A549 (cell line): ENCODE measurements around the gene TJP3. TPM values are rescaled to one million over a fixed set of nuclear protein-coding genes. Genes with fewer than 3 reads are reported as not detected.

ENCODE experiments used
- ATAC-seq, 2 experiments: fragments of 200-7000 bp in 1 of 2; fragments of >200 bp in 1 of 2; cut with Nextera tagmentation in 1 of 2; cut with Tn5 transposase in 1 of 2; 3 replicates each; pipeline versions ENCODE4 v1.8.0 to v1.9.1; 2018 to 2020; ENCODE audit warnings: mild to moderate bottlenecking in 1 of 2, moderate library complexity in 1 of 2
- CTCF ChIA-PET: fragments of 300-600 bp; sonication (Branson Sonifier 250); formaldehyde crosslinking; extraction: SDS; loops from one replicate; lab custom pipeline; 2021; ENCODE audit warnings: antibody characterized with exemption, inconsistent platforms; lab: Yijun Ruan, JAX
- POLR2A ChIA-PET: fragments of 350-600 bp; formaldehyde crosslinking; extraction: SDS; loops from one replicate; lab custom pipeline; 2021; ENCODE audit warnings: antibody characterized with exemption, inconsistent platforms; lab: Yijun Ruan, JAX
- DNase-seq, 2 experiments: peaks; one replicate each; pipeline versions ENCODE4 v3.0.0 to v3.0.0-alpha.2; 2011 to 2016; ENCODE audit warnings: low read depth in 1 of 2, low spot score in 1 of 2
- FAIRE-seq: peaks from 2 replicates; lab custom pipeline; 2011; peaks lifted over from hg19 to GRCh38; lab: Jason Lieb, UNC
- H3K27ac ChIP-seq, 2 experiments: fragments of >200 bp; sonication (Bioruptor Twin); formaldehyde crosslinking; 3 replicates each; pipeline ENCODE4 v1.5.1; 2016 to 2017
- H3K4me1 ChIP-seq: fragments of >200 bp; sonication (Bioruptor Twin); formaldehyde crosslinking; 3 replicates; pipeline ENCODE4 v1.6.1; 2016
- H3K4me2 ChIP-seq: fragments of >200 bp; sonication (Bioruptor Twin); formaldehyde crosslinking; 3 replicates; pipeline ENCODE4 v1.6.1; 2016
- H3K4me3 ChIP-seq: fragments of >200 bp; sonication (Bioruptor Twin); formaldehyde crosslinking; 3 replicates; pipeline ENCODE4 v1.5.1; 2016
- H3K9me3 ChIP-seq: fragments of >200 bp; sonication (Bioruptor Twin); formaldehyde crosslinking; 3 replicates; pipeline ENCODE4 v1.6.1; 2016
- BHLHE40 ChIP-seq: IDR thresholded peaks from 2 replicates; pipeline ENCODE4 v1.6.1; 2012; ENCODE audit warnings: low read depth, low read length, inconsistent platforms
- EHMT2 ChIP-seq: fragments of 200-600 bp; sonication (generic); IDR thresholded peaks from 2 replicates; pipeline ENCODE4 v1.6.1; 2016; ENCODE audit warnings: antibody characterized with exemption, low read depth, mild to moderate bottlenecking, moderate library complexity
- EP300 ChIP-seq, 2 experiments: fragments of >200 bp; sonication (Bioruptor Twin); formaldehyde crosslinking; IDR thresholded peaks; 2 replicates in 1 of 2; 3 replicates in 1 of 2; pipeline ENCODE4 v1.6.1; 2016 to 2017
- ESRRA ChIP-seq: fragments of 150-350 bp; IDR thresholded peaks from 2 replicates; pipeline ENCODE4 v1.6.1; 2014; ENCODE audit warnings: mild to moderate bottlenecking, low read length, borderline replicate concordance
- FOSL2 ChIP-seq, 2 experiments: fragments of 450-650 bp in 1 of 2; fragments of >200 bp in 1 of 2; sonication (Bioruptor Twin) in 1 of 2; formaldehyde crosslinking; IDR thresholded peaks; 2 replicates each; pipeline versions ENCODE4 v1.5.0 to v1.6.1; 2016 to 2020; ENCODE audit warnings: mild to moderate bottlenecking in 1 of 2, moderate library complexity in 1 of 2
- FOXS1 ChIP-seq: fragments of 250-450 bp; sonication (Bioruptor Pico); IDR thresholded peaks from 2 replicates; pipeline ENCODE4 v1.5.0; 2020; ENCODE audit warnings: mild to moderate bottlenecking, moderate library complexity
- HOXB5 ChIP-seq: fragments of 250-450 bp; sonication (Bioruptor Pico); IDR thresholded peaks from 2 replicates; pipeline ENCODE4 v1.5.0; 2020; ENCODE audit warnings: mild to moderate bottlenecking, moderate library complexity
- JUN ChIP-seq, 2 experiments: fragments of >200 bp; sonication (Bioruptor Twin); formaldehyde crosslinking; IDR thresholded peaks; 2 replicates in 1 of 2; 3 replicates in 1 of 2; pipeline ENCODE4 v1.6.1; 2016 to 2017
- JUNB ChIP-seq: fragments of >200 bp; sonication (Bioruptor Twin); formaldehyde crosslinking; IDR thresholded peaks from 2 replicates; pipeline ENCODE4 v1.6.1; 2016
- KDM1A ChIP-seq: fragments of 200-600 bp; sonication (generic); IDR thresholded peaks from 2 replicates; pipeline ENCODE4 v1.6.1; 2016; ENCODE audit warnings: low read depth, mild to moderate bottlenecking
- MAZ ChIP-seq: fragments of 150-350 bp; IDR thresholded peaks from 2 replicates; pipeline ENCODE4 v1.6.1; 2014; ENCODE audit warnings: antibody characterized with exemption, low read depth, low read length, borderline replicate concordance
- NFE2L2 ChIP-seq: fragments of 150-350 bp; conservative IDR thresholded peaks from 2 replicates; pipeline ENCODE4 v1.6.1; 2014; ENCODE audit warnings: low read length
- POLR2A ChIP-seq: IDR thresholded peaks from 2 replicates; pipeline ENCODE4 v1.6.1; 2012; ENCODE audit warnings: mild to moderate bottlenecking, low read length
- POLR2AphosphoS2 ChIP-seq: conservative IDR thresholded peaks from 2 replicates; pipeline ENCODE4 v1.6.1; 2012; ENCODE audit warnings: low read length, improper control_type of control experiment, inconsistent platforms
- RAD21 ChIP-seq, 2 experiments: fragments of >200 bp in 1 of 2; sonication (Bioruptor Twin) in 1 of 2; formaldehyde crosslinking in 1 of 2; IDR thresholded peaks in 1 of 2; conservative IDR thresholded peaks in 1 of 2; 2 replicates in 1 of 2; 3 replicates in 1 of 2; pipeline ENCODE4 v1.6.1; 2012 to 2018; ENCODE audit warnings: inconsistent platforms in 1 of 2
- RFX5 ChIP-seq: fragments of 450-650 bp; IDR thresholded peaks from 2 replicates; pipeline ENCODE4 v1.7.1; 2014; ENCODE audit warnings: antibody characterized with exemption, mild to moderate bottlenecking, moderate library complexity
- SREBF2 ChIP-seq: fragments of 450-650 bp; IDR thresholded peaks from 2 replicates; pipeline ENCODE4 v1.6.1; 2014; ENCODE audit warnings: mild to moderate bottlenecking, moderate library complexity
- TP53 ChIP-seq: fragments of 250-450 bp; sonication (Bioruptor Pico); IDR thresholded peaks from 2 replicates; pipeline ENCODE4 v1.5.0; 2021; ENCODE audit warnings: mild to moderate bottlenecking, moderate library complexity
- ZC3H11A ChIP-seq: fragments of 450-650 bp; IDR thresholded peaks from 2 replicates; pipeline ENCODE4 v1.6.1; 2014; ENCODE audit warnings: antibody characterized with exemption, mild to moderate bottlenecking
- ZFP36 ChIP-seq: fragments of 450-650 bp; IDR thresholded peaks from 2 replicates; pipeline ENCODE4 v1.6.1; 2014; ENCODE audit warnings: borderline replicate concordance; ENCODE audit not compliant: partially characterized antibody
- ZSCAN20 ChIP-seq: fragments of 250-450 bp; sonication (Bioruptor Pico); IDR thresholded peaks from 2 replicates; pipeline ENCODE4 v1.8.0; 2022; ENCODE audit warnings: mild to moderate bottlenecking, moderate library complexity
- WGBS: methylation state at CpG from one replicate; pipeline ENCODE4 v1.1.6; 2017; ENCODE audit errors: missing lambda C conversion rate; 5-methylcytosine and 5-hydroxymethylcytosine counted together
- polyA plus RNA-seq, 4 experiments: library from polyadenylated mRNA; depleted of rRNA in 3 of 4; stranded (reverse); fragments of >200 nt; fragmentation: RNase III in 1 of 4; extraction: RNeasy Plus Mini Kit Qiagen cat#74134 plus additional on column Dnase treatment in 1 of 4; gene quantifications; 2 replicates in 3 of 4; 3 replicates in 1 of 4; pipeline ENCODE4 v1.2.3, GENCODE V29; 2011 to 2017
- TF ChIP-seq, protein P1 (sequence below): fragments of 250-450 bp; sonication (Bioruptor Pico); IDR thresholded peaks from 2 replicates; pipeline ENCODE4 v1.5.0; 2021; ENCODE audit warnings: mild to moderate bottlenecking, moderate library complexity, borderline replicate concordance
- TF ChIP-seq, protein P2 (sequence below): IDR thresholded peaks from 2 replicates; pipeline ENCODE4 v1.6.1; 2012

Gene TJP3
- polyA plus RNA-seq, 2 of the 4 experiments (the other 2 are of a cell fraction): 1.5 to 2.3 TPM

DNA sequence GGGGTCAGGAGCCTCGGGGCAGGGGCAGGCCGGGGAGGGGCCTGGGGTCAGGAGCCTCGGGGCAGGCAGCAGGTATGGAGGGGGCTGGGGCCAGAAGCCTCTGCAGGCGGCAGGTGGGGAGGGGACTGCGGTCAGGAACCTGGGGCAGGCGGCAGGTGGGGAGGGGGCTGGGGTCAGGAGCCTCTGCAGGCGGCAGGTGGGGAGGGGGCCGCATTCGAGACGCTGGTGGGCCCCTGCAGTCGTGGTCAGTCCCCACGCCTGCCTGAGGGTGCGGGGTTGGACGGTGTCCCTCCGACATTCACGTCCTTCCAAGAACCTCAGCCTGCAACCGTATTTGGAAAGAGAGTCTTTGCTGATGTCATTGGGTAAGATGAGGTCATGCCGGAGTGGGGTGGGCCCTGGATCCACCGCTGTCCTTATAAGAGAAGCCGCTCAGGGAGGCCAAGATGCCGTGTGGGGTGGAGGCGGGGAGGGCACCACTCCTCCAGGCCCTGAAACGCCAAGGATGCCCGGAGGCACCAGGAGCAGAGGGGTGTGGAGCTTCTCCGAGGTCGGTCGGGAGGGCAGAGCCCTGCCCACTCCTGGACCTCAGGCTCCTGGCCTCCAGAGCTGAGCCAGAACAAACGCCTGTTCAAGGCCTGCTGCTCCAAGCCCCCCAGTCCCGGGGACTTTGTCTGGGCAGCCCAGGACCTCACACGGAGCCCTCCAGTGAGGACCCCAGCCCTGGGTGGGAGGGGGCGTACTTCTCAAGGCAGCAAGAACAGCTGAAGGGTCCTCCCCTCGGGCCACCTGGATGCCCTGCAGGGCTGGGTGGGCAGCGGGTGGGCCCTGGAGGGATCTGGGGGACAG lies 38.0 kb upstream of the TJP3 start:
- ATAC-seq (peak; percentile 26 to 66; a peak in 4 of 6 replicates), FAIRE-seq (no peak)
- WGBS: 57% methylated on average over 8 of the region's 33 CpGs

DNA sequence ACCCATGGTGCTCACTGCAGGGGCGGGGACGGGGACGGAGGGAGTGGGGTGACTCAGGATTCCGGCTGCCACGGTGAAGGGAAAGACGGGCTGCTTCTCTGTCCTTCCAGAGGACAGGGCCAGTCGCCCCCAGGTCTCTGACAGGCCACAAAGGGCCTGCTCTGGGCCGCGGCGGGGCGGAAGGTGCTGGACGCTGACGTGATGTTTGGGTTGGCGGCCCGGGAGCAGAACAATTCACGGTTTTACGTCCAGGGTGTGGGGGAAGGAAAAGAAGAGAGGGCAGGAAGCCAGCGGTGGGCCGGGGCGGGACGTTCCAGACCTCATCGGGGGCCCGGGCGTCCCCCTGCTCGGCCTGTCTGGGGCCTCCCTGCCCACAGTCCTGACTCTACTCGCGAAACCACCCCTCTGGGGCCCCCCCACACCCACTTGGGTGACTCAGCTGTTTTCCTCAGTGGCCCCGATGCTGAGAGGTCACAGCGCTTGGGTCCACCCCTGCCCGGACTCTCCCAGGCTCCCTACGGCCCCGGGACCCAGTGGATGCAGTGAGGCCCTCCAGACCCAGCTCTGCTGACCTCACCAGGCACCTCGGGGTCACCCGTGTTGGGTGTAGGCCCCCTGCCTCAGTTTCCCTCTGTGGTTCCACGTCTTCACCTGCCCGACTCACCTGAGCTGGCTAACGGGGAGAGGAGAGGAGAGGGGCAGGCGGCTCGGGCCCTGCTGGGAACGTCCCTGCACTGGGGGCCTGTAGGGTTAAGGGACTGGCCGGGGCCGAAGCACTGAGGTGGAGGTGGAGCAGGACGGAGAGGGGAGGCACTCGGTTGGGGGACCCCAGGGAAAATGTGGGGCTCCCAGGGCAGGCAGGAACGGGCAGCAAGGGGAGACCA lies 37.1 kb upstream of the TJP3 start:
- DNase-seq: no peak
- CTCF ChIA-PET: interaction anchor here (0.8 kb wide), 1 partner anchor 35 kb away, joined by 3 read pairs; no protein-coding TSS in a partner anchor
- FAIRE-seq: no peak
- Histone ChIP-seq H3K4me2 (peak overlapping the region; percentile 33; the same call in 2 of the 3 replicates), H3K4me1 (peaks cover 19% of the 10 kb centered on the region), H3K9me3 (no peaks in the 10 kb centered on the region), H3K4me3 (no peak overlapping the region), H3K27ac (peak overlapping the region; percentile 44 to 75; a peak in 5 of 6 replicates)
- POLR2A ChIA-PET: no interaction called here
- TF ChIP-seq JUNB (no peak), MAZ (no peak), POLR2AphosphoS2 (no peak), JUN (IDR thresholded peaks at IDR 0.05) (no peak), NFE2L2 (0 out of 2 replicates have a peak, but pooled peaks have one; percentile 22), FOSL2 (IDR thresholded peaks at IDR 0.05) (no peak), FOSL2 (CRISPR knock-in tag; IDR thresholded peaks at IDR 0.05) (no peak), ZFP36 (no peak)
- peak in 1 of 2 experiments; percentile 30; a peak in 3 of 6 replicates for ATAC-seq
- 75% methylated on average over 30 of the region's 45 CpGs for WGBS

More for the DNA sequence above, 38.0 kb upstream of the TJP3 start:
- Histone ChIP-seq H3K4me3 (no peak overlapping the region), H3K27ac (peak overlapping the region; percentile 44 to 75; a peak in 5 of 6 replicates)
- CTCF ChIA-PET: interaction anchor here (0.6 to 0.8 kb wide), 2 partner anchors 20 to 35 kb away, joined by 3 to 4 read pairs; no protein-coding TSS in a partner anchor
- POLR2A ChIA-PET: no interaction called here
- TF ChIP-seq EHMT2 (no peak), RFX5 (no peak), SREBF2 (no peak), BHLHE40 (no peak)
- TF ChIP-seq, all 56 proteins: peak for 0
- DNase-seq: peak in 1 of 2 experiments; percentile 77
- no peaks in the 10 kb centered on the region for H3K9me3 ChIP-seq
- peaks cover 19% of the 10 kb centered on the region for H3K4me1 ChIP-seq
- peak overlapping the region; percentile 33 for H3K4me2 ChIP-seq

DNA sequence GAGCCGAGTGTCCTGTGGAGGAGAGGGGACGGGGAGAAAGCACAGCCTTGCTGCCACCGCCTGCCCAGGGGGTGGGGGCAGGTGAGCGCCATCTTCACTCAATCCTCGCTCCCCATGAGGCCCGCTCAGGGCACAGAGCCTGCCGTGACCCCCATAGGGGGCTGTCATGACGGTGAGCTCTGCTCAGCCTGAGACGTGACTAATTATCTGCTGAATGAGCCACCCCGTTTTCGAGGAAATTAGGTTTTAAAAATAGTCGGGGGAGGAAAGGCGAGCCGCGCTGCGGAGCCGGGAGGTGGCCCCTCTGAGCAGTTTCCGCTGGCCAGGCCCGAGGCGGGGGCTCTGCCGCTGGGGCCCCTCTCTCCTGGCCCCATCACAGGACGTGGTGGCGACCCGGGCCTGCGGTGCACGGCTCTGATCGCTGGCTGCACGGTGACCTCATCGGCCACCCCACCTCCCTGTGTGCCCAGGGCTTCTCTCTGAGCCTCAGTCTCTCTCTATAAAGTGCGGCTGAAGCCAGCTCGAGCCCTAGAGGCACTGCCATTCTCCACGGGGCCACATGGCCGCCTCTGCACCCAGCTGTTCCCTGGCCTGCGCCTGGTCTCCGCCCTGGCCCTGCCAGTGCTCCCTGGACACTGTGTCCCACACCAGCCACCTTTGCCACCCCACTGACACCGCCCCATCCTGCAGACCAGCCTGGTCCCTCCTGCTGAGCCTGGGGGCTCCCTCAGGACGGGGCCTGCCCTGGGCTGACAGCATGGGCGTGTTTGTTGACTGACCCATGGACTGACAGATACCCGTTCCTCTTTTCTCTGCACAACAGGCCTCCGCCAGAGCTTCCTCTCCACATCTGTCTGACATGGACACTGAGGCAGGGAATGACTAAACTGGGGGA lies 36.3 kb upstream of the TJP3 start:
- no peaks in the 10 kb centered on the region for H3K9me3 ChIP-seq
- ATAC-seq (no peak), DNase-seq (no peak), FAIRE-seq (no peak)
- peak overlapping the region in 1 of 2 experiments; percentile 75; a peak in 1 of 6 replicates for H3K27ac ChIP-seq
- TF ChIP-seq ESRRA (no peak), RAD21 (conservative IDR thresholded peaks at IDR 0.05 in 1 of 2, IDR thresholded peaks at IDR 0.05 in 1 of 2) (no peak), HOXB5 (CRISPR knock-in tag) (no peak), ZC3H11A (no peak), FOXS1 (CRISPR knock-in tag) (no peak), EHMT2 (no peak), MAZ (no peak), ZSCAN20 (CRISPR knock-in tag) (no peak), POLR2A (no peak), KDM1A (no peak), EP300 (IDR thresholded peaks at IDR 0.05) (no peak), ZFP36 (no peak), TP53 (CRISPR knock-in tag) (no peak), POLR2AphosphoS2 (no peak)
- TF ChIP-seq, protein P1, sequence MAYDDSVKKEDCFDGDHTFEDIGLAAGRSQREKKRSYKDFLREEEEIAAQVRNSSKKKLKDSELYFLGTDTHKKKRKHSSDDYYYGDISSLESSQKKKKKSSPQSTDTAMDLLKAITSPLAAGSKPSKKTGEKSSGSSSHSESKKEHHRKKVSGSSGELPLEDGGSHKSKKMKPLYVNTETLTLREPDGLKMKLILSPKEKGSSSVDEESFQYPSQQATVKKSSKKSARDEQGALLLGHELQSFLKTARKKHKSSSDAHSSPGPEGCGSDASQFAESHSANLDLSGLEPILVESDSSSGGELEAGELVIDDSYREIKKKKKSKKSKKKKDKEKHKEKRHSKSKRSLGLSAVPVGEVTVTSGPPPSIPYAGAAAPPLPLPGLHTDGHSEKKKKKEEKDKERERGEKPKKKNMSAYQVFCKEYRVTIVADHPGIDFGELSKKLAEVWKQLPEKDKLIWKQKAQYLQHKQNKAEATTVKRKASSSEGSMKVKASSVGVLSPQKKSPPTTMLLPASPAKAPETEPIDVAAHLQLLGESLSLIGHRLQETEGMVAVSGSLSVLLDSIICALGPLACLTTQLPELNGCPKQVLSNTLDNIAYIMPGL (CRISPR knock-in tag): no peak
- TF ChIP-seq, protein P2, sequence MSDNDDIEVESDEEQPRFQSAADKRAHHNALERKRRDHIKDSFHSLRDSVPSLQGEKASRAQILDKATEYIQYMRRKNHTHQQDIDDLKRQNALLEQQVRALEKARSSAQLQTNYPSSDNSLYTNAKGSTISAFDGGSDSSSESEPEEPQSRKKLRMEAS: no peak
- no peak overlapping the region for H3K4me3 ChIP-seq
- 83% methylated on average over 40 of the region's 40 CpGs for WGBS
- peaks cover 19% of the 10 kb centered on the region for H3K4me1 ChIP-seq
- ChIA-PET CTCF (interaction anchor here (0.9 kb wide), 1 partner anchor 96 kb away, joined by 3 read pairs; no protein-coding TSS in a partner anchor), POLR2A (no interaction called here)
- H3K4me2 ChIP-seq: no peak overlapping the region
